Peyer's patch (tissue), 4 donors: ENCODE measurements around the gene GPR31.
"Not testable (repeated sequence)": the region's sequence is repeated elsewhere in the genome, so short reads cannot be mapped to it uniquely, and the experiment has no call there.

Source experiments
- POLR2A ChIP-seq, 2 donors: fragments of 450-650 bp; IDR thresholded peaks; one replicate each; pipeline ENCODE4 v1.5.1; 2017; ENCODE audit warnings: antibody characterized with exemption in 2 of 2, mild to moderate bottlenecking in 2 of 2, moderate library complexity in 2 of 2
- TF ChIP-seq, protein P1 (sequence below), 6 experiments: fragments of 450-650 bp in 4 of 6; fragments of 200-600 bp in 2 of 6; sonication (generic) in 1 of 6; IDR thresholded peaks; one replicate each; pipeline ENCODE4 v1.5.1; 2017 to 2019; ENCODE audit warnings: antibody characterized with exemption in 6 of 6, mild to moderate bottlenecking in 3 of 6, moderate library complexity in 1 of 6

DNA sequence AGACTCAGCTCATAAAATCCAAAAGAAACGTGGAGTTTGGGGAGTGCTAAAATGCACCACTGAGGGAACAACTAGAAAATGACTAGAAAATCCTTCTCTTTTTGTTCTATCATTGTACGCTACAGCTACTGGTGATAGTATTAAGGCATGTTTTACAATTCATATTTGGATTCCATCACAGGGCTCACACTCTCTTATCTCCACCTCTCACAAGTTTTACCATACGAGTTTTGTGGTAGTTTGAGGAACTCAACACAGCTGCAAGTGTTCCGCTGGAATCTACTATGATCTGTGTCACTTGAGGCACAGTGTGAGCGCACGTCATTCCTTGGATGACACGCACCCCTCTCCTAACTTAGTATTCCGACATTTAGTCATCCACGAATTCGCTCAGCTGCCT is 9.9 kb upstream of the GPR31 start:
- not testable (repeated sequence) for TF ChIP-seq POLR2A (IDR thresholded peaks at IDR 0.05)
- TF ChIP-seq, protein P1, sequence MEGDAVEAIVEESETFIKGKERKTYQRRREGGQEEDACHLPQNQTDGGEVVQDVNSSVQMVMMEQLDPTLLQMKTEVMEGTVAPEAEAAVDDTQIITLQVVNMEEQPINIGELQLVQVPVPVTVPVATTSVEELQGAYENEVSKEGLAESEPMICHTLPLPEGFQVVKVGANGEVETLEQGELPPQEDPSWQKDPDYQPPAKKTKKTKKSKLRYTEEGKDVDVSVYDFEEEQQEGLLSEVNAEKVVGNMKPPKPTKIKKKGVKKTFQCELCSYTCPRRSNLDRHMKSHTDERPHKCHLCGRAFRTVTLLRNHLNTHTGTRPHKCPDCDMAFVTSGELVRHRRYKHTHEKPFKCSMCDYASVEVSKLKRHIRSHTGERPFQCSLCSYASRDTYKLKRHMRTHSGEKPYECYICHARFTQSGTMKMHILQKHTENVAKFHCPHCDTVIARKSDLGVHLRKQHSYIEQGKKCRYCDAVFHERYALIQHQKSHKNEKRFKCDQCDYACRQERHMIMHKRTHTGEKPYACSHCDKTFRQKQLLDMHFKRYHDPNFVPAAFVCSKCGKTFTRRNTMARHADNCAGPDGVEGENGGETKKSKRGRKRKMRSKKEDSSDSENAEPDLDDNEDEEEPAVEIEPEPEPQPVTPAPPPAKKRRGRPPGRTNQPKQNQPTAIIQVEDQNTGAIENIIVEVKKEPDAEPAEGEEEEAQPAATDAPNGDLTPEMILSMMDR (IDR thresholded peaks at IDR 0.05): not testable (repeated sequence)
